GM23338 (cell line): ENCODE results near the gene ERBB4. TPM values are rescaled to one million over a fixed set of nuclear protein-coding genes. Genes with fewer than 3 reads are reported as not detected.

Source experiments
- ATAC-seq: fragments of 200-7000 bp; cut with Tn5 transposase; 3 replicates; pipeline ENCODE4 v1.9.1; 2020
- DNase-seq: peaks from one replicate; pipeline ENCODE4 v3.0.0-alpha.2; 2015; ENCODE audit warnings: low spot score
- H2AFZ ChIP-seq: fragments of 200-600 bp; sonication (generic); 2 replicates; pipeline ENCODE4 v1.8.0; 2016; ENCODE audit warnings: antibody characterized with exemption, mild to moderate bottlenecking, moderate library complexity
- H3F3A ChIP-seq: fragments of 200-600 bp; sonication (generic); replicated peaks from 2 replicates; pipeline ENCODE4 v1.8.0; 2017; ENCODE audit warnings: antibody characterized with exemption, mixed run types, low read depth
- H3K27ac ChIP-seq: fragments of 200-600 bp; sonication (generic); 2 replicates; pipeline ENCODE4 v1.6.1; 2016; ENCODE audit warnings: low read depth
- H3K27me3 ChIP-seq: fragments of 200-600 bp; sonication (generic); 2 replicates; pipeline ENCODE4 v1.8.0; 2016; ENCODE audit warnings: mild to moderate bottlenecking, mixed run types, moderate library complexity; ENCODE audit not compliant: insufficient read depth
- H3K36me3 ChIP-seq: fragments of 200-600 bp; sonication (generic); 2 replicates; pipeline ENCODE4 v1.8.0; 2016; ENCODE audit warnings: mild to moderate bottlenecking; ENCODE audit not compliant: insufficient read depth
- H3K4me1 ChIP-seq: fragments of 200-600 bp; sonication (generic); 2 replicates; pipeline ENCODE4 v1.8.0; 2016; ENCODE audit warnings: mild to moderate bottlenecking, moderate library complexity; ENCODE audit not compliant: insufficient read depth
- H3K4me2 ChIP-seq: fragments of 200-600 bp; sonication (generic); 2 replicates; pipeline ENCODE4 v1.7.1; 2017; ENCODE audit warnings: mixed run types
- H3K4me3 ChIP-seq: fragments of 200-600 bp; sonication (generic); 2 replicates; pipeline ENCODE4 v1.6.1; 2016; ENCODE audit warnings: mixed run types
- H3K79me2 ChIP-seq: fragments of 200-600 bp; sonication (generic); replicated peaks from 2 replicates; pipeline ENCODE4 v1.8.0; 2017; ENCODE audit warnings: mild to moderate bottlenecking; ENCODE audit not compliant: insufficient read depth
- H3K9me2 ChIP-seq: fragments of 200-600 bp; sonication (generic); 2 replicates; pipeline ENCODE4 v1.8.0; 2017; ENCODE audit not compliant: insufficient read depth
- H4K20me1 ChIP-seq: fragments of 200-600 bp; sonication (generic); replicated peaks from 2 replicates; pipeline ENCODE4 v1.8.0; 2017; ENCODE audit warnings: mild to moderate bottlenecking; ENCODE audit not compliant: insufficient read depth
- H3K27ac Mint-ChIP-seq: 2 replicates; pipeline ENCODE4 v1.8.0; 2020; ENCODE audit warnings: inconsistent platforms, mild to moderate bottlenecking, moderate library complexity, mixed read lengths
- H3K27me3 Mint-ChIP-seq: 3 replicates; pipeline ENCODE4 v1.8.0; 2022; ENCODE audit warnings: low read depth, mild to moderate bottlenecking, moderate library complexity, mixed read lengths, inconsistent platforms; ENCODE audit not compliant: insufficient read depth, poor library complexity
- H3K36me3 Mint-ChIP-seq: 3 replicates; pipeline ENCODE4 v1.8.0; 2021; ENCODE audit warnings: low read depth, mild to moderate bottlenecking, inconsistent platforms, moderate library complexity, mixed read lengths
- H3K4me1 Mint-ChIP-seq: 3 replicates; pipeline ENCODE4 v1.8.0; 2020; ENCODE audit warnings: mild to moderate bottlenecking, inconsistent platforms, mixed read lengths
- H3K4me3 Mint-ChIP-seq: 3 replicates; pipeline ENCODE4 v1.8.0; 2021; ENCODE audit warnings: moderate library complexity, mild to moderate bottlenecking, inconsistent platforms, mixed read lengths
- H3K9me3 Mint-ChIP-seq: 3 replicates; pipeline ENCODE4 v1.8.0; 2020; ENCODE audit warnings: moderate library complexity, mild to moderate bottlenecking, inconsistent platforms, mixed read lengths
- CREB1 ChIP-seq: fragments of 250-450 bp; sonication (Bioruptor Pico); IDR thresholded peaks from 2 replicates; pipeline ENCODE4 v1.5.0; 2020; ENCODE audit warnings: low read depth, mild to moderate bottlenecking, moderate library complexity
- EZH2 ChIP-seq: fragments of 200-600 bp; sonication (generic); IDR thresholded peaks from one replicate; pipeline ENCODE4 v1.8.0; 2017; ENCODE audit warnings: antibody characterized with exemption, mild to moderate bottlenecking, low read depth; ENCODE audit not compliant: unreplicated experiment
- EZH2phosphoT487 ChIP-seq: fragments of 200-600 bp; sonication (generic); IDR thresholded peaks from one replicate; pipeline ENCODE4 v1.8.1; 2018; ENCODE audit warnings: antibody characterized with exemption; ENCODE audit not compliant: unreplicated experiment
- JUNB ChIP-seq: IDR thresholded peaks from one replicate; pipeline ENCODE4 v1.6.1; 2016; ENCODE audit warnings: antibody characterized with exemption; ENCODE audit not compliant: unreplicated experiment
- NANOG ChIP-seq: IDR thresholded peaks from 2 replicates; pipeline ENCODE4 v1.6.1; 2016; ENCODE audit warnings: antibody characterized with exemption, borderline replicate concordance
- POLR2AphosphoS5 ChIP-seq: IDR thresholded peaks from 2 replicates; pipeline ENCODE4 v1.6.1; 2016; ENCODE audit warnings: antibody characterized with exemption, low read depth
- STAT1 ChIP-seq: IDR thresholded peaks from one replicate; pipeline ENCODE4 v1.6.1; 2016; ENCODE audit warnings: antibody characterized with exemption; ENCODE audit not compliant: unreplicated experiment
- ZNF114 ChIP-seq: fragments of 250-450 bp; sonication (Bioruptor Pico); IDR thresholded peaks from 2 replicates; pipeline ENCODE4 v1.5.0; 2020; ENCODE audit warnings: mild to moderate bottlenecking, moderate library complexity
- ZNF331 ChIP-seq: fragments of 250-450 bp; sonication (Bioruptor Pico); IDR thresholded peaks from 2 replicates; pipeline ENCODE4 v1.5.0; 2020; ENCODE audit warnings: low read depth, mild to moderate bottlenecking, moderate library complexity
- polyA plus RNA-seq: library from polyadenylated mRNA; unstranded; fragments of >200 nt; fragmentation: Nextera tagmentation; extraction: Ambion mirVana; gene quantifications from 2 replicates; pipeline ENCODE4 v1.2.1, GENCODE V29; 2016
- total RNA-seq: library from RNA; depleted of rRNA; stranded (reverse); fragments of >200 nt; shearing (Covaris generic); gene quantifications from 2 replicates; pipeline ENCODE4 v1.2.3, GENCODE V29; 2014
- TF ChIP-seq, protein P1 (sequence below): IDR thresholded peaks from 2 replicates; pipeline ENCODE4 v1.6.1; 2016; ENCODE audit warnings: antibody characterized with exemption
- TF ChIP-seq, protein P2 (sequence below): IDR thresholded peaks from one replicate; pipeline ENCODE4 v1.6.1; 2018; ENCODE audit warnings: antibody characterized with exemption; ENCODE audit not compliant: unreplicated experiment
- TF ChIP-seq, protein P3 (sequence below): fragments of 250-450 bp; sonication (Bioruptor Pico); IDR thresholded peaks from 2 replicates; pipeline ENCODE4 v1.5.0; 2020; ENCODE audit warnings: mild to moderate bottlenecking, moderate library complexity
- TF ChIP-seq, protein P4 (sequence below), 2 experiments: fragments of 200-600 bp in 1 of 2; sonication (generic) in 1 of 2; conservative IDR thresholded peaks; 2 replicates each; pipeline versions ENCODE4 v1.5.1 to v1.6.1; 2016 to 2017; ENCODE audit warnings: antibody characterized with exemption in 2 of 2, low read depth in 2 of 2, mild to moderate bottlenecking in 2 of 2, moderate library complexity in 1 of 2

ERBB4 gene
- total and polyA plus RNA-seq, 2 experiments from 2014 or later, result 0.73 to 1.1 TPM

DNA sequence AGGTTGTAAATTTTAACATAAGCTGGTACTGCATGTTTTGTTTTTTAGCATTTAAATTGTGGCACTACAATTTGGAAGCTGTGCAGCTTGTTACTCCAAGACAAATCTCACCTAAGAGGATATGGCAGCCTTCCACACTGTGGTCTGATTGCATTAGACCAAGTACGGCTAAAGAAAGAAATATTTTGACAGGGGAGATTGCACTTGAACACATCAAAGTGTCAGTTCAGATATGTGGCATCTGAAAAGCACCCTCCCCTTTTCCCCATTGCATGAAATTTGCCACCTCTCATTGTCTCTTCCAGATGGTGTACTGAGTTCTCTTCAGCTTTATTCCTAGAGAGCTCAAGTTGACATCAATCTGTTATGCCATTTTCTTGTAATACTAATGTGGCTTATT lies 295.9 kb downstream of the ERBB4 start:
- H3K27ac ChIP-seq, result no peak overlapping the region
- H3K9me2 ChIP-seq, result no peaks in the 10 kb centered on the region
- no peaks in the 10 kb centered on the region for H3K27me3 Mint-ChIP-seq
- H3K36me3 ChIP-seq, result no peaks in the 10 kb centered on the region
- H3K4me1 Mint-ChIP-seq, result peaks cover 12% of the 10 kb centered on the region
- H3K79me2 ChIP-seq, result no peaks in the 10 kb centered on the region
- H3K4me3 ChIP-seq, result no peak overlapping the region
- no peaks in the 10 kb centered on the region for H3K9me3 Mint-ChIP-seq
- TF ChIP-seq EZH2 (no peak), NANOG (no peak), STAT1 (no peak), JUNB (no peak), POLR2AphosphoS5 (no peak), ZNF331 (CRISPR knock-in tag) (no peak), ZNF114 (no peak), CREB1 (CRISPR knock-in tag) (no peak), EZH2phosphoT487 (no peak)
- TF ChIP-seq, protein P1, sequence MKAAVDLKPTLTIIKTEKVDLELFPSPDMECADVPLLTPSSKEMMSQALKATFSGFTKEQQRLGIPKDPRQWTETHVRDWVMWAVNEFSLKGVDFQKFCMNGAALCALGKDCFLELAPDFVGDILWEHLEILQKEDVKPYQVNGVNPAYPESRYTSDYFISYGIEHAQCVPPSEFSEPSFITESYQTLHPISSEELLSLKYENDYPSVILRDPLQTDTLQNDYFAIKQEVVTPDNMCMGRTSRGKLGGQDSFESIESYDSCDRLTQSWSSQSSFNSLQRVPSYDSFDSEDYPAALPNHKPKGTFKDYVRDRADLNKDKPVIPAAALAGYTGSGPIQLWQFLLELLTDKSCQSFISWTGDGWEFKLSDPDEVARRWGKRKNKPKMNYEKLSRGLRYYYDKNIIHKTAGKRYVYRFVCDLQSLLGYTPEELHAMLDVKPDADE, result no peak
- TF ChIP-seq, protein P2, sequence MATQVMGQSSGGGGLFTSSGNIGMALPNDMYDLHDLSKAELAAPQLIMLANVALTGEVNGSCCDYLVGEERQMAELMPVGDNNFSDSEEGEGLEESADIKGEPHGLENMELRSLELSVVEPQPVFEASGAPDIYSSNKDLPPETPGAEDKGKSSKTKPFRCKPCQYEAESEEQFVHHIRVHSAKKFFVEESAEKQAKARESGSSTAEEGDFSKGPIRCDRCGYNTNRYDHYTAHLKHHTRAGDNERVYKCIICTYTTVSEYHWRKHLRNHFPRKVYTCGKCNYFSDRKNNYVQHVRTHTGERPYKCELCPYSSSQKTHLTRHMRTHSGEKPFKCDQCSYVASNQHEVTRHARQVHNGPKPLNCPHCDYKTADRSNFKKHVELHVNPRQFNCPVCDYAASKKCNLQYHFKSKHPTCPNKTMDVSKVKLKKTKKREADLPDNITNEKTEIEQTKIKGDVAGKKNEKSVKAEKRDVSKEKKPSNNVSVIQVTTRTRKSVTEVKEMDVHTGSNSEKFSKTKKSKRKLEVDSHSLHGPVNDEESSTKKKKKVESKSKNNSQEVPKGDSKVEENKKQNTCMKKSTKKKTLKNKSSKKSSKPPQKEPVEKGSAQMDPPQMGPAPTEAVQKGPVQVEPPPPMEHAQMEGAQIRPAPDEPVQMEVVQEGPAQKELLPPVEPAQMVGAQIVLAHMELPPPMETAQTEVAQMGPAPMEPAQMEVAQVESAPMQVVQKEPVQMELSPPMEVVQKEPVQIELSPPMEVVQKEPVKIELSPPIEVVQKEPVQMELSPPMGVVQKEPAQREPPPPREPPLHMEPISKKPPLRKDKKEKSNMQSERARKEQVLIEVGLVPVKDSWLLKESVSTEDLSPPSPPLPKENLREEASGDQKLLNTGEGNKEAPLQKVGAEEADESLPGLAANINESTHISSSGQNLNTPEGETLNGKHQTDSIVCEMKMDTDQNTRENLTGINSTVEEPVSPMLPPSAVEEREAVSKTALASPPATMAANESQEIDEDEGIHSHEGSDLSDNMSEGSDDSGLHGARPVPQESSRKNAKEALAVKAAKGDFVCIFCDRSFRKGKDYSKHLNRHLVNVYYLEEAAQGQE, result no peak
- TF ChIP-seq, protein P3, sequence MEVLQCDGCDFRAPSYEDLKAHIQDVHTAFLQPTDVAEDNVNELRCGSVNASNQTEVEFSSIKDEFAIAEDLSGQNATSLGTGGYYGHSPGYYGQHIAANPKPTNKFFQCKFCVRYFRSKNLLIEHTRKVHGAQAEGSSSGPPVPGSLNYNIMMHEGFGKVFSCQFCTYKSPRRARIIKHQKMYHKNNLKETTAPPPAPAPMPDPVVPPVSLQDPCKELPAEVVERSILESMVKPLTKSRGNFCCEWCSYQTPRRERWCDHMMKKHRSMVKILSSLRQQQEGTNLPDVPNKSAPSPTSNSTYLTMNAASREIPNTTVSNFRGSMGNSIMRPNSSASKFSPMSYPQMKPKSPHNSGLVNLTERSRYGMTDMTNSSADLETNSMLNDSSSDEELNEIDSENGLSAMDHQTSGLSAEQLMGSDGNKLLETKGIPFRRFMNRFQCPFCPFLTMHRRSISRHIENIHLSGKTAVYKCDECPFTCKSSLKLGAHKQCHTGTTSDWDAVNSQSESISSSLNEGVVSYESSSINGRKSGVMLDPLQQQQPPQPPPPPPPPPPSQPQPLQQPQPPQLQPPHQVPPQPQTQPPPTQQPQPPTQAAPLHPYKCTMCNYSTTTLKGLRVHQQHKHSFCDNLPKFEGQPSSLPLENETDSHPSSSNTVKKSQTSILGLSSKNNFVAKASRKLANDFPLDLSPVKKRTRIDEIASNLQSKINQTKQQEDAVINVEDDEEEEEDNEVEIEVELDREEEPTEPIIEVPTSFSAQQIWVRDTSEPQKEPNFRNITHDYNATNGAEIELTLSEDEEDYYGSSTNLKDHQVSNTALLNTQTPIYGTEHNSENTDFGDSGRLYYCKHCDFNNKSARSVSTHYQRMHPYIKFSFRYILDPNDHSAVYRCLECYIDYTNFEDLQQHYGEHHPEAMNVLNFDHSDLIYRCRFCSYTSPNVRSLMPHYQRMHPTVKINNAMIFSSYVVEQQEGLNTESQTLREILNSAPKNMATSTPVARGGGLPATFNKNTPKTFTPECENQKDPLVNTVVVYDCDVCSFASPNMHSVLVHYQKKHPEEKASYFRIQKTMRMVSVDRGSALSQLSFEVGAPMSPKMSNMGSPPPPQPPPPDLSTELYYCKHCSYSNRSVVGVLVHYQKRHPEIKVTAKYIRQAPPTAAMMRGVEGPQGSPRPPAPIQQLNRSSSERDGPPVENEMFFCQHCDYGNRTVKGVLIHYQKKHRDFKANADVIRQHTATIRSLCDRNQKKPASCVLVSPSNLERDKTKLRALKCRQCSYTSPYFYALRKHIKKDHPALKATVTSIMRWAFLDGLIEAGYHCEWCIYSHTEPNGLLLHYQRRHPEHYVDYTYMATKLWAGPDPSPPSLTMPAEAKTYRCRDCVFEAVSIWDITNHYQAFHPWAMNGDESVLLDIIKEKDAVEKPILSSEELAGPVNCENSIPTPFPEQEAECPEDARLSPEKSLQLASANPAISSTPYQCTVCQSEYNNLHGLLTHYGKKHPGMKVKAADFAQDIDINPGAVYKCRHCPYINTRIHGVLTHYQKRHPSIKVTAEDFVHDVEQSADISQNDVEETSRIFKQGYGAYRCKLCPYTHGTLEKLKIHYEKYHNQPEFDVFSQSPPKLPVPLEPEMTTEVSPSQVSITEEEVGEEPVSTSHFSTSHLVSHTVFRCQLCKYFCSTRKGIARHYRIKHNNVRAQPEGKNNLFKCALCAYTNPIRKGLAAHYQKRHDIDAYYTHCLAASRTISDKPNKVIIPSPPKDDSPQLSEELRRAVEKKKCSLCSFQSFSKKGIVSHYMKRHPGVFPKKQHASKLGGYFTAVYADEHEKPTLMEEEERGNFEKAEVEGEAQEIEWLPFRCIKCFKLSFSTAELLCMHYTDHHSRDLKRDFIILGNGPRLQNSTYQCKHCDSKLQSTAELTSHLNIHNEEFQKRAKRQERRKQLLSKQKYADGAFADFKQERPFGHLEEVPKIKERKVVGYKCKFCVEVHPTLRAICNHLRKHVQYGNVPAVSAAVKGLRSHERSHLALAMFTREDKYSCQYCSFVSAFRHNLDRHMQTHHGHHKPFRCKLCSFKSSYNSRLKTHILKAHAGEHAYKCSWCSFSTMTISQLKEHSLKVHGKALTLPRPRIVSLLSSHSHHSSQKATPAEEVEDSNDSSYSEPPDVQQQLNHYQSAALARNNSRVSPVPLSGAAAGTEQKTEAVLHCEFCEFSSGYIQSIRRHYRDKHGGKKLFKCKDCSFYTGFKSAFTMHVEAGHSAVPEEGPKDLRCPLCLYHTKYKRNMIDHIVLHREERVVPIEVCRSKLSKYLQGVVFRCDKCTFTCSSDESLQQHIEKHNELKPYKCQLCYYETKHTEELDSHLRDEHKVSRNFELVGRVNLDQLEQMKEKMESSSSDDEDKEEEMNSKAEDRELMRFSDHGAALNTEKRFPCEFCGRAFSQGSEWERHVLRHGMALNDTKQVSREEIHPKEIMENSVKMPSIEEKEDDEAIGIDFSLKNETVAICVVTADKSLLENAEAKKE (CRISPR knock-in tag), result no peak
- TF ChIP-seq, protein P4, sequence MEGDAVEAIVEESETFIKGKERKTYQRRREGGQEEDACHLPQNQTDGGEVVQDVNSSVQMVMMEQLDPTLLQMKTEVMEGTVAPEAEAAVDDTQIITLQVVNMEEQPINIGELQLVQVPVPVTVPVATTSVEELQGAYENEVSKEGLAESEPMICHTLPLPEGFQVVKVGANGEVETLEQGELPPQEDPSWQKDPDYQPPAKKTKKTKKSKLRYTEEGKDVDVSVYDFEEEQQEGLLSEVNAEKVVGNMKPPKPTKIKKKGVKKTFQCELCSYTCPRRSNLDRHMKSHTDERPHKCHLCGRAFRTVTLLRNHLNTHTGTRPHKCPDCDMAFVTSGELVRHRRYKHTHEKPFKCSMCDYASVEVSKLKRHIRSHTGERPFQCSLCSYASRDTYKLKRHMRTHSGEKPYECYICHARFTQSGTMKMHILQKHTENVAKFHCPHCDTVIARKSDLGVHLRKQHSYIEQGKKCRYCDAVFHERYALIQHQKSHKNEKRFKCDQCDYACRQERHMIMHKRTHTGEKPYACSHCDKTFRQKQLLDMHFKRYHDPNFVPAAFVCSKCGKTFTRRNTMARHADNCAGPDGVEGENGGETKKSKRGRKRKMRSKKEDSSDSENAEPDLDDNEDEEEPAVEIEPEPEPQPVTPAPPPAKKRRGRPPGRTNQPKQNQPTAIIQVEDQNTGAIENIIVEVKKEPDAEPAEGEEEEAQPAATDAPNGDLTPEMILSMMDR (conservative IDR thresholded peaks at IDR 0.05; ENCODE audit: low read depth in 2 of 2), result no peak
- no peak overlapping the region for H2AFZ ChIP-seq
- no peak overlapping the region for H3K27ac Mint-ChIP-seq
- no peaks in the 10 kb centered on the region for H3K27me3 ChIP-seq
- H4K20me1 ChIP-seq, result no peaks in the 10 kb centered on the region
- no peaks in the 10 kb centered on the region for H3F3A ChIP-seq
- H3K4me1 ChIP-seq, result peaks cover 5% of the 10 kb centered on the region
- DNase-seq (no peak), ATAC-seq (no peak)
- no peaks in the 10 kb centered on the region; the same call in 2 of the 3 replicates for H3K36me3 Mint-ChIP-seq
- H3K4me2 ChIP-seq, result no peak overlapping the region
- no peak overlapping the region for H3K4me3 Mint-ChIP-seq
